ENCODE measurements around the gene HTRA3. TPM values are rescaled to one million over a fixed set of nuclear protein-coding genes. Genes with fewer than 3 reads are reported as not detected.

Gene HTRA3
- total RNA-seq, 4 donors from 2014 or later = 3.3 to 22.5 (median 10.3) TPM

DNA sequence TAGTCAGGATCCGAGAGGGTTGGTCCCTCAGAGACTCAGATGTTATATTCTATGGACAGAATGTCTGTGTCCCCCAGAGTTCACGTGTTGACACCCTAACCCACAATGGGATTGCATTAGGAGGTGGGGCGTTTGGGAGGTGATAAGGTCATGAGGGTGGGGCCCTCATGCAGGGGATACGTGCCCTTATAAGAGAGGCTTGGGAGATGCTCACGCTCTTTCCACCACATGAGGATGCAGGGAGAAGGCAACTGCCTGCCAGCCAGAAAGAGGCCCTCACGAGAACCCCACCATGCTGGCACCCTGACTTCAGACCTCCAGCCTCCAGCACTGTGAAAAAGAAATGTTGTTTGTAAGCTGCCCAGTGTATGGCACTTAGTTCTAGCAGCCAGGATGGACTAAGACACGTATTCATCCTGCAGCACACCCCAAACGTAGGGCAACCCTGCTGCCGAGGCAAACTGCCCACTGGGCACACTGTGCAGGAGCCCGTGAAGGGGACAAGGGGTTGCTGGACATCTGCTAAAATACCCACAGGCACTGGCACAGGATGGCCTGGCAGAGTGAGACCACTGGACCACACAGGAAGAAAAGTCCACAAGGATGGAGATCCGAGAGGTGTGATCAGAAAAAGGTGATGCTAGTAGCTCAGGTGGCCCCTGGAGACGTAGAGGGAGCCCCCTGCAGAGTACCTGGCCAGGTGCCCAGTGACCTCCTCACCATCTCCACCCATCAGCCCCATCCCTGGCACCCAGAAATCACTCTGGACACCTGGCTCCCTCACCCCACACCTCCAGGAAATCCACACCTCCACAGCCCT, 62.7 kb downstream of the HTRA3 start:
- Histone ChIP-seq H3K4me1 (peaks cover 3% of the 10 kb centered on the region), H3K9me3 (no peaks in the 10 kb centered on the region), H3K27me3 (no peaks in the 10 kb centered on the region), H3K36me3 (no peaks in the 10 kb centered on the region), H3K4me3 (no peak overlapping the region), H3K27ac (no peak overlapping the region)
- WGBS = 85% methylated on average over 10 of the region's 12 CpGs
- no peak for TF ChIP-seq EP300 (IDR thresholded peaks at IDR 0.05)
- TF ChIP-seq CTCF (IDR thresholded peaks at IDR 0.05) = no peak
- no peak for TF ChIP-seq POLR2AphosphoS5 (IDR thresholded peaks at IDR 0.05)
- TF ChIP-seq POLR2A (IDR thresholded peaks at IDR 0.05) = no peak
- peak; percentile 40 to 53 for DNase-seq (ENCODE audit: low spot score in 2 of 2)

DNA sequence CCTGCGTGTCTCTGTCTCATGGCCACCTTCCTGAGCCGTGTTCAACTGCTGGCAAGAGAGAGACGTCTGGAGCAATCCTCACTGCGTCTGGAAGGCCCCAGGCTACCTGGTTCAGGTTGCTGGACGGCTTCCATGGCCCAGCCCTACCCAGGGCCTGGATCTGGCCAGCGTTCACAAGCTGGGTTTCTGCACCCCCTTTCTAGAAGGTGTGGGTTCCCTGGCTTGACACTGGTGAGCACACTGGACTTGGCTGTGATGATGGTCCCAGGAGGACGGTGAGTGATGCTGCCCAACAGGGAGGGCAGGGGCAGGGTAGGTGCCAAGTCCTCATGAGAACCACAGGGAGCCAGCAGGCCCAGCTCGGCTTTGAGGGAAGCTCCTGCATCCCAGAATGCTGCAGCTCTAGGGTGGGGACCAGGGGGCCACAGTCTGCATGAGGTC, 63.4 kb downstream of the HTRA3 start:
- whole genome bisulfite sequencing = 78% methylated on average over 6 of the region's 8 CpGs

DNA sequence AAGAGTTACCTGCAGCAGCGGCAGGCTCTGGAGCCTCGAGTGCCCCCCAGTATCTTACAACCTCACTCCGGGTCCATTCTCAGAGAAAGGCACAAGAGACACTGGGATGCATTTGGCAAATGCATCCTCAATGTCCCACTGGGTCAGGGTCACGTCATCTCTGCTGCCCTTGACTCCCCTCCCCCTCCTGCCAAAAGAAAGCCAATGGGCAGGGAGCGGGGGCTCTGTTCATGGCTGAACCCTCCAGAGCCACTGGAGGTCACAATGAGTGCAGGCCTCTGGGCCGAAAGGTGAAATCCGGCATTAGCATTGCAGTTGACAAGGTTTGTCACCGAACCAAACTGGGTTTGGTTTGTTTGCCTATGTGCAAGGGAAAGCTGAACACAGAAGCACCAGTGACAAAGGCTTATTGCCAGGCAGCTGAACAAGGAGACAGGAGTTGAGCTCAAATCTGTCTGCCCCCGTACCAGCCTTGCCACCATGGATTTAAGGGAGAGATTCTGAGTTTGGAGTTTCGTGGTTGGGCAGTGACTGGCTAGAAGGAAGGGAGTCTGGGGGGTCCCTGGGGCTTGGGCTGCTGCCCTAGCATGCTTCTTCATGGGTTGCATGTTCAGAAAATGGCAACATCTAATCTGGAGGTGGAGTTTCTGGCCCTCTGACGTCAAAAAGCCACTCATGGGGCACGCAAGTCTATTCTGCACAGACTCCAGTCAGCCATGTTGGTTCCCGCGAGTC, 64.3 kb downstream of the HTRA3 start:
- 81% methylated on average over 14 of the region's 14 CpGs for WGBS

More for the DNA sequence above, 63.4 kb downstream of the HTRA3 start:
- H3K27me3 ChIP-seq = no peaks in the 10 kb centered on the region
- H3K9me3 ChIP-seq = no peaks in the 10 kb centered on the region
- TF ChIP-seq POLR2A (IDR thresholded peaks at IDR 0.05) = no peak
- TF ChIP-seq EP300 (IDR thresholded peaks at IDR 0.05) = no peak
- no peak for TF ChIP-seq CTCF (IDR thresholded peaks at IDR 0.05)
- TF ChIP-seq POLR2AphosphoS5 (IDR thresholded peaks at IDR 0.05) = no peak
- H3K36me3 ChIP-seq = no peaks in the 10 kb centered on the region
- H3K4me3 ChIP-seq = no peak overlapping the region
- DNase-seq (ENCODE audit: low spot score in 2 of 2) = peak; percentile 45 to 46
- H3K4me1 ChIP-seq = peaks cover 3% of the 10 kb centered on the region
- no peak overlapping the region for H3K27ac ChIP-seq

GRCh38 chr4:8334786-8335460, 65.4 kb downstream of the HTRA3 start:
- H3K9me3 ChIP-seq = no peaks in the 10 kb centered on the region
- peak in 1 of 2 donors; percentile 59 for DNase-seq (ENCODE audit: low spot score in 2 of 2)
- H3K4me1 ChIP-seq = peaks cover 4% of the 10 kb centered on the region
- WGBS = 98% methylated on average over 11 of the region's 13 CpGs
- H3K4me3 ChIP-seq = no peak overlapping the region
- H3K36me3 ChIP-seq = no peaks in the 10 kb centered on the region
- no peak overlapping the region for H3K27ac ChIP-seq
- H3K27me3 ChIP-seq = no peaks in the 10 kb centered on the region
- TF ChIP-seq CTCF (IDR thresholded peaks at IDR 0.05) (no peak), EP300 (IDR thresholded peaks at IDR 0.05) (no peak), POLR2A (IDR thresholded peaks at IDR 0.05) (no peak), POLR2AphosphoS5 (IDR thresholded peaks at IDR 0.05) (no peak)

More for the DNA sequence above, 64.3 kb downstream of the HTRA3 start:
- Histone ChIP-seq H3K9me3 (no peaks in the 10 kb centered on the region), H3K27me3 (no peaks in the 10 kb centered on the region), H3K4me3 (no peak overlapping the region), H3K36me3 (no peaks in the 10 kb centered on the region), H3K27ac (no peak overlapping the region), H3K4me1 (peaks cover 3% of the 10 kb centered on the region)
- no peak for TF ChIP-seq EP300 (IDR thresholded peaks at IDR 0.05)
- TF ChIP-seq CTCF (IDR thresholded peaks at IDR 0.05) = no peak
- no peak for TF ChIP-seq POLR2AphosphoS5 (IDR thresholded peaks at IDR 0.05)
- TF ChIP-seq POLR2A (IDR thresholded peaks at IDR 0.05) = no peak
- peak in 1 of 2 donors; percentile 49 for DNase-seq (ENCODE audit: low spot score in 2 of 2)

Measured in suprapubic skin (tissue), 4 donors.